Fibroblast of upper back skin (primary cell): Measurements from ENCODE around the gene GMPR.
"Not testable (repeated sequence)": the region's sequence is repeated elsewhere in the genome, so short reads cannot be mapped to it uniquely, and the experiment has no call there.

Experiments used
- DNase-seq: peaks from one replicate; pipeline ENCODE4 v3.0.0-alpha.2; 2013

GMPR gene

GRCh38 chr6:16251706-16252105 is 13.3 kb downstream of the GMPR start:
- DNase-seq: no peak

- DNase-seq: no peak
These were observed 14.4 kb downstream of the GMPR start for GRCh38 chr6:16252686-16253299.

GRCh38 chr6:16253399-16254144 is 15.2 kb downstream of the GMPR start:
- no peak for DNase-seq

- no peak for DNase-seq
These were observed 16.1 kb downstream of the GMPR start for GRCh38 chr6:16254535-16254934.

- DNase-seq: no peak
These were observed 18.4 kb downstream of the GMPR start for GRCh38 chr6:16256781-16257180.

- DNase-seq: no peak
These were observed 19.8 kb downstream of the GMPR start for GRCh38 chr6:16257999-16258708.

GRCh38 chr6:16258709-16259075 is 20.3 kb downstream of the GMPR start:
- no peak for DNase-seq

- not testable (repeated sequence) for DNase-seq
These were observed 21.2 kb downstream of the GMPR start for GRCh38 chr6:16259604-16260003.

- DNase-seq: not testable (repeated sequence)
These were observed 22.2 kb downstream of the GMPR start for GRCh38 chr6:16260602-16261001.

- DNase-seq: not testable (repeated sequence)
These were observed 24.4 kb downstream of the GMPR start for GRCh38 chr6:16262773-16263172.

GRCh38 chr6:16263464-16264099 is 25.2 kb downstream of the GMPR start:
- DNase-seq: not testable (repeated sequence)

GRCh38 chr6:16264785-16265184 is 26.4 kb downstream of the GMPR start:
- no peak for DNase-seq

- DNase-seq: no peak
These were observed 27.3 kb downstream of the GMPR start for GRCh38 chr6:16265351-16266341.

GRCh38 chr6:16267428-16268263 is 29.3 kb downstream of the GMPR start:
- DNase-seq: no peak

- DNase-seq: not testable (repeated sequence)
These were observed 31.2 kb downstream of the GMPR start for GRCh38 chr6:16269442-16270070.

- DNase-seq: no peak
These were observed 31.9 kb downstream of the GMPR start for GRCh38 chr6:16270178-16270794.

GRCh38 chr6:16271428-16271827 is 33.0 kb downstream of the GMPR start:
- DNase-seq: no peak

- no peak for DNase-seq
These were observed 33.8 kb downstream of the GMPR start for GRCh38 chr6:16272201-16272600.

GRCh38 chr6:16273256-16273655 is 34.9 kb downstream of the GMPR start:
- peak; percentile 90 for DNase-seq

- DNase-seq: peak; percentile 50
These were observed 36.1 kb downstream of the GMPR start for GRCh38 chr6:16274483-16274882.
